HepG2 (cell line): ENCODE data around the gene AGPAT2. TPM values are rescaled to one million over a fixed set of nuclear protein-coding genes. Genes with fewer than 3 reads are reported as not detected.

Experiments
- NFIC ChIP-seq: IDR thresholded peaks from 2 replicates; pipeline ENCODE4 v1.6.1; 2012; ENCODE audit warnings: mild to moderate bottlenecking, low read length, inconsistent platforms
- ZC3H13 ChIP-seq: sonication (generic); formaldehyde crosslinking; IDR thresholded peaks from 2 replicates; pipeline ENCODE4 v1.8.1; 2023; ENCODE audit warnings: mild to moderate bottlenecking, missing genetic modification reagents, moderate library complexity
- polyA plus RNA-seq, 8 experiments: library from polyadenylated mRNA; depleted of rRNA in 3 of 8; stranded (reverse) in 7 of 8; unstranded in 1 of 8; fragments of >200 nt; fragmentation: Illumina TruSeq in 4 of 8; extraction: Trizol in 4 of 8; gene quantifications; 2 replicates each; pipeline versions ENCODE4 v1.2.1 to v1.2.3, GENCODE V29; 2011 to 2016; ENCODE audit warnings: low read depth in 4 of 8, missing spikeins in 1 of 8, mixed read lengths in 1 of 8; ENCODE audit not compliant: insufficient read depth in 1 of 8
- total RNA-seq, 5 experiments: library from RNA; depleted of rRNA; stranded (reverse); fragments of >200 nt; fragmentation: Illumina TruSeq; extraction: Trizol; gene quantifications; 2 replicates each; pipeline ENCODE4 v1.2.3, GENCODE V29; 2016; ENCODE audit warnings: low read depth in 1 of 5
- TF ChIP-seq, protein P1 (sequence below): sonication (generic); formaldehyde crosslinking; IDR thresholded peaks from 2 replicates; pipeline ENCODE4 v1.4.0; 2020; ENCODE audit warnings: missing genetic modification reagents
- TF ChIP-seq, protein P2 (sequence below): sonication (generic); formaldehyde crosslinking; IDR thresholded peaks from 2 replicates; pipeline ENCODE4 v1.8.1; 2023; ENCODE audit warnings: mild to moderate bottlenecking, moderate library complexity, missing genetic modification reagents
- TF ChIP-seq, protein P3 (sequence below): sonication (generic); formaldehyde crosslinking; IDR thresholded peaks from 2 replicates; pipeline ENCODE4 v1.4.0; 2020; ENCODE audit warnings: missing genetic modification reagents
- TF ChIP-seq, protein P4 (sequence below): IDR thresholded peaks from 2 replicates; pipeline ENCODE4 v1.6.1; 2016; ENCODE audit warnings: low read depth, control low read depth

AGPAT2 gene
- total and polyA plus RNA-seq, 2 of the 13 experiments (the other 11 are each of a cell fraction or from before 2014, with no cell fraction given): 3.9 to 25.8 TPM

- TF ChIP-seq, protein P1, sequence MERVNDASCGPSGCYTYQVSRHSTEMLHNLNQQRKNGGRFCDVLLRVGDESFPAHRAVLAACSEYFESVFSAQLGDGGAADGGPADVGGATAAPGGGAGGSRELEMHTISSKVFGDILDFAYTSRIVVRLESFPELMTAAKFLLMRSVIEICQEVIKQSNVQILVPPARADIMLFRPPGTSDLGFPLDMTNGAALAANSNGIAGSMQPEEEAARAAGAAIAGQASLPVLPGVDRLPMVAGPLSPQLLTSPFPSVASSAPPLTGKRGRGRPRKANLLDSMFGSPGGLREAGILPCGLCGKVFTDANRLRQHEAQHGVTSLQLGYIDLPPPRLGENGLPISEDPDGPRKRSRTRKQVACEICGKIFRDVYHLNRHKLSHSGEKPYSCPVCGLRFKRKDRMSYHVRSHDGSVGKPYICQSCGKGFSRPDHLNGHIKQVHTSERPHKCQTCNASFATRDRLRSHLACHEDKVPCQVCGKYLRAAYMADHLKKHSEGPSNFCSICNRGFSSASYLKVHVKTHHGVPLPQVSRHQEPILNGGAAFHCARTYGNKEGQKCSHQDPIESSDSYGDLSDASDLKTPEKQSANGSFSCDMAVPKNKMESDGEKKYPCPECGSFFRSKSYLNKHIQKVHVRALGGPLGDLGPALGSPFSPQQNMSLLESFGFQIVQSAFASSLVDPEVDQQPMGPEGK (CRISPR knock-in tag): no peak
- TF ChIP-seq, protein P2, sequence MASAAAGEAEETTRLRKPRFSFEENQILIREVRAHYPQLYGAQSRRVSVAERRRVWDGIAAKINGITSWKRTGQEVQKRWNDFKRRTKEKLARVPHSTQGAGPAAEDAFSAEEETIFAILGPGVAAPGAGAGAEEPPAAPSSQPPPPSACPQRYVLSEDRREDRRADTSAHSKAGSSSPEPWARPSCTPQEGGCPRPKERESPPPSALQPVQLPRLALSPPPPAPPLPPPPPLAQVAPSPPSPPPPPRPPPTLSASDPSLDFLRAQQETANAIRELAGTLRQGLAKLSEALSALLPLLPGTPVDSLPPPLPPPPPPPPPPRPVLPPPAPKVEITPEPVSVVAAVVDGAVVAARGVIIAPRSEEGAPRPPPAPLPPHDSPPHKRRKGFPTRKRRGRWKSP (CRISPR knock-in tag): no peak
- TF ChIP-seq, protein P3, sequence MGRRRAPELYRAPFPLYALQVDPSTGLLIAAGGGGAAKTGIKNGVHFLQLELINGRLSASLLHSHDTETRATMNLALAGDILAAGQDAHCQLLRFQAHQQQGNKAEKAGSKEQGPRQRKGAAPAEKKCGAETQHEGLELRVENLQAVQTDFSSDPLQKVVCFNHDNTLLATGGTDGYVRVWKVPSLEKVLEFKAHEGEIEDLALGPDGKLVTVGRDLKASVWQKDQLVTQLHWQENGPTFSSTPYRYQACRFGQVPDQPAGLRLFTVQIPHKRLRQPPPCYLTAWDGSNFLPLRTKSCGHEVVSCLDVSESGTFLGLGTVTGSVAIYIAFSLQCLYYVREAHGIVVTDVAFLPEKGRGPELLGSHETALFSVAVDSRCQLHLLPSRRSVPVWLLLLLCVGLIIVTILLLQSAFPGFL (CRISPR knock-in tag): no peak
- TF ChIP-seq NFIC: no peak
- TF ChIP-seq ZC3H13: no peak
- TF ChIP-seq, protein P4, sequence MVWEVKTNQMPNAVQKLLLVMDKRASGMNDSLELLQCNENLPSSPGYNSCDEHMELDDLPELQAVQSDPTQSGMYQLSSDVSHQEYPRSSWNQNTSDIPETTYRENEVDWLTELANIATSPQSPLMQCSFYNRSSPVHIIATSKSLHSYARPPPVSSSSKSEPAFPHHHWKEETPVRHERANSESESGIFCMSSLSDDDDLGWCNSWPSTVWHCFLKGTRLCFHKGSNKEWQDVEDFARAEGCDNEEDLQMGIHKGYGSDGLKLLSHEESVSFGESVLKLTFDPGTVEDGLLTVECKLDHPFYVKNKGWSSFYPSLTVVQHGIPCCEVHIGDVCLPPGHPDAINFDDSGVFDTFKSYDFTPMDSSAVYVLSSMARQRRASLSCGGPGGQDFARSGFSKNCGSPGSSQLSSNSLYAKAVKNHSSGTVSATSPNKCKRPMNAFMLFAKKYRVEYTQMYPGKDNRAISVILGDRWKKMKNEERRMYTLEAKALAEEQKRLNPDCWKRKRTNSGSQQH (CRISPR knock-in tag): no peak
Measured at GRCh38 chr9:136734837-136735496, 47.7 kb upstream of the AGPAT2 start (continued).
